IMR-90 (cell line): Measurements from ENCODE around the gene TECTB. TPM values are rescaled to one million over a fixed set of nuclear protein-coding genes. Genes with fewer than 3 reads are reported as not detected.

Experiments
- ATAC-seq: fragments of 200-7000 bp; cut with Tn5 transposase; 2 replicates; pipeline ENCODE4 v1.9.1; 2020; ENCODE audit warnings: low read depth, mild to moderate bottlenecking, moderate library complexity
- BruUV-seq: library from RNA; stranded (reverse); fragments of 400-500 nt; replicated peaks from 2 replicates; lab custom pipeline; 2021; lab: Mats Ljungman, UMichigan
- CTCF ChIA-PET: fragments of 300-600 bp; formaldehyde crosslinking; extraction: SDS; loops from one replicate; lab custom pipeline; 2021; ENCODE audit warnings: antibody characterized with exemption; lab: Yijun Ruan, JAX
- POLR2A ChIA-PET: fragments of 300-600 bp; sonication (Branson Sonifier 250); formaldehyde crosslinking; loops from one replicate; lab custom pipeline; 2022; ENCODE audit warnings: antibody characterized with exemption; ENCODE audit not compliant: unreplicated experiment; lab: Charles Lee
- DNase-seq: peaks from one replicate; pipeline ENCODE4 v3.0.0; 2013
- H2AFZ ChIP-seq: replicated peaks from 2 replicates; pipeline ENCODE3; 2013; ENCODE audit warnings: low read length, mild to moderate bottlenecking; ENCODE audit not compliant: poor library complexity
- H2AK5ac ChIP-seq: 2 replicates; pipeline ENCODE4 v1.6.1; 2013; ENCODE audit warnings: low read depth, low read length, inconsistent platforms
- H2AK9ac ChIP-seq: replicated peaks from 2 replicates; pipeline ENCODE3; 2013; ENCODE audit warnings: mild to moderate bottlenecking, low read depth, low read length, moderate library complexity; ENCODE audit not compliant: poor library complexity
- H2BK120ac ChIP-seq: 2 replicates; pipeline ENCODE4 v1.6.1; 2013; ENCODE audit warnings: low read depth, low read length, inconsistent platforms
- H2BK15ac ChIP-seq: 3 replicates; pipeline ENCODE4 v1.6.1; 2013; ENCODE audit warnings: low read depth, low read length, inconsistent platforms
- H2BK20ac ChIP-seq: 2 replicates; pipeline ENCODE4 v1.6.1; 2013; ENCODE audit warnings: low read depth, mild to moderate bottlenecking, inconsistent platforms, low read length, moderate library complexity
- H2BK5ac ChIP-seq: 2 replicates; pipeline ENCODE4 v1.6.1; 2013; ENCODE audit warnings: mild to moderate bottlenecking, low read depth, low read length, inconsistent platforms; ENCODE audit not compliant: poor library complexity, severe bottlenecking
- H3K14ac ChIP-seq: replicated peaks from 2 replicates; pipeline ENCODE4 v1.6.1; 2013; ENCODE audit warnings: low read depth, low read length, inconsistent platforms
- H3K18ac ChIP-seq: 2 replicates; pipeline ENCODE4 v1.6.1; 2013; ENCODE audit warnings: low read depth, low read length, control low read depth
- H3K23ac ChIP-seq: 2 replicates; pipeline ENCODE4 v1.6.1; 2013; ENCODE audit warnings: low read depth, low read length, inconsistent platforms
- H3K27ac ChIP-seq: 2 replicates; pipeline ENCODE4 v1.5.1; 2013; ENCODE audit warnings: mild to moderate bottlenecking, control low read depth, low read length; ENCODE audit not compliant: insufficient read depth
- H3K27me3 ChIP-seq: 2 replicates; pipeline ENCODE4 v1.6.1; 2013; ENCODE audit warnings: low read length; ENCODE audit not compliant: control insufficient read depth, insufficient read depth
- H3K36me3 ChIP-seq: 2 replicates; pipeline ENCODE4 v1.6.1; 2013; ENCODE audit warnings: low read length, mixed read lengths; ENCODE audit not compliant: control insufficient read depth, insufficient read depth
- H3K4ac ChIP-seq: 2 replicates; pipeline ENCODE4 v1.6.1; 2013; ENCODE audit warnings: low read depth, low read length, inconsistent platforms
- H3K4me1 ChIP-seq: 2 replicates; pipeline ENCODE4 v1.6.1; 2013; ENCODE audit warnings: low read length, mixed read lengths; ENCODE audit not compliant: control insufficient read depth, insufficient read depth
- H3K4me2 ChIP-seq: 2 replicates; pipeline ENCODE4 v1.6.1; 2013; ENCODE audit warnings: low read depth, mild to moderate bottlenecking, control low read depth, low read length, moderate library complexity
- H3K4me3 ChIP-seq: 2 replicates; pipeline ENCODE4 v1.5.1; 2013; ENCODE audit warnings: low read depth, mild to moderate bottlenecking, control low read depth, low read length, moderate library complexity; ENCODE audit not compliant: insufficient read depth
- H3K56ac ChIP-seq: 2 replicates; pipeline ENCODE4 v1.6.1; 2013; ENCODE audit warnings: low read length, inconsistent platforms; ENCODE audit not compliant: insufficient read depth; ENCODE audit errors: extremely low read depth
- H3K79me1 ChIP-seq, 2 experiments: 2 replicates each; pipeline ENCODE4 v1.6.1; 2013; ENCODE audit warnings: low read length in 2 of 2, inconsistent platforms in 1 of 2, low read depth in 1 of 2
- H3K9ac ChIP-seq: 2 replicates; pipeline ENCODE4 v1.6.1; 2013; ENCODE audit warnings: low read depth, low read length, control low read depth
- H3K9me1 ChIP-seq: 2 replicates; pipeline ENCODE4 v1.6.1; 2013; ENCODE audit warnings: low read length, inconsistent platforms; ENCODE audit not compliant: insufficient read depth
- H3K9me3 ChIP-seq: 2 replicates; pipeline ENCODE4 v1.6.1; 2013; ENCODE audit warnings: low read length; ENCODE audit not compliant: control insufficient read depth, insufficient read depth
- H4K20me1 ChIP-seq: 2 replicates; pipeline ENCODE4 v1.6.1; 2013; ENCODE audit warnings: low read length, inconsistent platforms; ENCODE audit not compliant: insufficient read depth
- H4K5ac ChIP-seq: 2 replicates; pipeline ENCODE4 v1.6.1; 2013; ENCODE audit warnings: mild to moderate bottlenecking, low read depth, low read length, control low read depth
- H4K8ac ChIP-seq, 2 experiments: 2 replicates each; pipeline ENCODE4 v1.6.1; 2013; ENCODE audit warnings: low read depth in 2 of 2, low read length in 2 of 2, control low read depth in 1 of 2, inconsistent platforms in 1 of 2
- H4K91ac ChIP-seq: 2 replicates; pipeline ENCODE4 v1.6.1; 2013; ENCODE audit warnings: low read depth, low read length, inconsistent platforms; ENCODE audit not compliant: insufficient read depth
- BHLHE40 ChIP-seq: fragments of 150-350 bp; IDR thresholded peaks from 2 replicates; pipeline ENCODE4 v1.6.1; 2016; ENCODE audit warnings: mild to moderate bottlenecking, low read depth, low read length
- CEBPB ChIP-seq: IDR thresholded peaks from 2 replicates; pipeline ENCODE4 v1.6.1; 2012; ENCODE audit warnings: low read depth, low read length, improper control_type of control experiment
- CHD1 ChIP-seq: IDR thresholded peaks from 2 replicates; pipeline ENCODE4 v1.6.1; 2012; ENCODE audit warnings: low read depth, low read length, improper control_type of control experiment
- FOS ChIP-seq: fragments of 150-350 bp; IDR thresholded peaks from 2 replicates; pipeline ENCODE4 v1.6.1; 2016; ENCODE audit warnings: low read depth, low read length
- MAFK ChIP-seq: IDR thresholded peaks from 2 replicates; pipeline ENCODE4 v1.6.1; 2012; ENCODE audit warnings: low read depth, low read length, improper control_type of control experiment
- MAZ ChIP-seq: IDR thresholded peaks from 2 replicates; pipeline ENCODE4 v1.6.1; 2012; ENCODE audit warnings: low read depth, mild to moderate bottlenecking, low read length, improper control_type of control experiment, moderate library complexity, borderline replicate concordance
- MXI1 ChIP-seq: IDR thresholded peaks from 2 replicates; pipeline ENCODE4 v1.6.1; 2012; ENCODE audit warnings: low read depth, mild to moderate bottlenecking, low read length, moderate library complexity, borderline replicate concordance
- NFE2L2 ChIP-seq: fragments of 150-350 bp; IDR thresholded peaks from 2 replicates; pipeline ENCODE4 v1.6.1; 2016; ENCODE audit warnings: low read depth, mild to moderate bottlenecking, low read length
- POLR2A ChIP-seq: IDR thresholded peaks from 2 replicates; pipeline ENCODE4 v1.6.1; 2012; ENCODE audit warnings: mild to moderate bottlenecking, low read depth, low read length
- RAD21 ChIP-seq: IDR thresholded peaks from 2 replicates; pipeline ENCODE4 v1.6.1; 2012; ENCODE audit warnings: low read length, improper control_type of control experiment
- RCOR1 ChIP-seq: IDR thresholded peaks from 2 replicates; pipeline ENCODE4 v1.6.1; 2012; ENCODE audit warnings: mild to moderate bottlenecking, low read length, improper control_type of control experiment; ENCODE audit not compliant: insufficient replicate concordance
- RFX5 ChIP-seq: IDR thresholded peaks from 2 replicates; pipeline ENCODE4 v1.8.0; 2012; ENCODE audit warnings: low read depth, mild to moderate bottlenecking, low read length, moderate library complexity
- SMC3 ChIP-seq: fragments of 150-350 bp; IDR thresholded peaks from 2 replicates; pipeline ENCODE4 v1.6.1; 2016; ENCODE audit warnings: low read depth, mild to moderate bottlenecking, antibody characterized with exemption, low read length, moderate library complexity
- WGBS, 2 experiments: methylation state at CpG; one replicate each; pipeline versions ENCODE4 v1.1.5 to v1.1.7; 2013; ENCODE audit warnings: missing lambda C conversion rate in 2 of 2; ENCODE audit not compliant: insufficient read length in 1 of 2; ENCODE audit errors: extremely low coverage in 2 of 2; 5-methylcytosine and 5-hydroxymethylcytosine counted together
- dilution Hi-C: fragments of 300-500 bp; cut with HindIII; formaldehyde crosslinking; loops from one replicate; pipeline ENCODE4 v1.14.3; 2018; ENCODE audit warnings: low sequenced_read_pairs; ENCODE audit not compliant: unreplicated experiment
- in situ Hi-C: fragments of 300-500 bp; cut with MboI; formaldehyde crosslinking; loops from 3 replicates; pipeline ENCODE4 v1.14.3; 2019; ENCODE audit warnings: low sequenced_read_pairs, inconsistent platforms, mixed read lengths
- intact Hi-C: fragments of 100-400 bp; cut with micrococcal nuclease; formaldehyde crosslinking; loops from 2 replicates; pipeline ENCODE4 v1.10.0; 2022
- polyA plus RNA-seq, 3 experiments: library from polyadenylated mRNA; depleted of rRNA; stranded (reverse); fragments of >200 nt; gene quantifications; 2 replicates each; pipeline ENCODE4 v1.2.3, GENCODE V29; 2012; ENCODE audit warnings: low replicate concordance in 1 of 3
- total RNA-seq: library from RNA; depleted of rRNA; stranded (reverse); fragments of >200 nt; gene quantifications from 2 replicates; pipeline ENCODE4 v1.2.3, GENCODE V29; 2012
- TF ChIP-seq, protein P1 (sequence below): conservative IDR thresholded peaks from 2 replicates; pipeline ENCODE4 v1.5.1; 2012; ENCODE audit warnings: mild to moderate bottlenecking, low read depth, low read length, improper control_type of control experiment
- TF ChIP-seq, protein P2 (sequence below): fragments of 150-350 bp; IDR thresholded peaks from 2 replicates; pipeline ENCODE4 v1.6.1; 2016; ENCODE audit warnings: low read depth, mild to moderate bottlenecking, low read length, moderate library complexity, borderline replicate concordance
- TF ChIP-seq, protein P3 (sequence below): fragments of 150-350 bp; IDR thresholded peaks from 2 replicates; pipeline ENCODE4 v1.6.1; 2017; ENCODE audit warnings: mild to moderate bottlenecking, antibody characterized with exemption, low read length, low read depth

The TECTB gene
- total and polyA plus RNA-seq, 2 of the 4 experiments (the other 2 are of a cell fraction): not detected

DNA sequence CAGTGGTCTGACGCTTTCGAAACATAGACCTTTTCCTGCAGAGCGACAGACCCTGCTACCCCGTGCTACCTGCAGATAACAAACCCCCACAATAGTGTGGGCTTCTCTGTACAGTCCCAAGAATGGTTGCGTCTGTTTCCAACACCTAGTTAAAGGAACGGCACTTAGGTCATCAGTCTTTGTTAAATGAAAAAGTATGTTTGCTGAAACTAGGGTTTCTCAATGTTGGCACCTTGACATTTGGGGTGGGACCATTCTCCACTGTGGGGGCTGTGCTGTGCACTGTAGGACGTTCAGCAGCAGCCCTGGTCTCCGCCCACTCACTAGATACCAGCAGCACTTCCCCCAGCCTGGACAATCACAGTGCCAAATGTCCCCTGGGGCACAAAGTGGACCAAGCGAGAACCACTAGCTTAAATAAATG lies 13.7 kb downstream of the TECTB start:
- intact Hi-C loops: no loop called here
- 50% methylated on average over 2 of the region's 9 CpGs; no CpG with 5 or more reads in 1 of the 2 experiments for WGBS, 2 experiments
- in situ Hi-C loops: no loop called here
- Histone ChIP-seq H4K5ac (no peak overlapping the region; the same call in 1 of the 2 replicates), H3K9me1 (no peaks in the 10 kb centered on the region; the same call in 1 of the 2 replicates), H3K36me3 (no peaks in the 10 kb centered on the region), H2AFZ (no peak overlapping the region), H4K8ac (no peak overlapping the region), H2BK5ac (no peak overlapping the region), H3K14ac (no peak overlapping the region; the same call in 1 of the 2 replicates), H3K4me2 (no peak overlapping the region), H3K4me3 (no peak overlapping the region), H3K27me3 (no peaks in the 10 kb centered on the region), H3K79me1 (no peaks in the 10 kb centered on the region), H2AK9ac (no peak overlapping the region), H2BK120ac (peak overlapping the region; percentile 22; the same call in 1 of the 2 replicates), H4K91ac (no peak overlapping the region; the same call in 1 of the 2 replicates), H2BK20ac (no peak overlapping the region), H2AK5ac (peak overlapping the region; percentile 21; the same call in 1 of the 2 replicates), H3K23ac (no peak overlapping the region), H3K56ac (no peak overlapping the region), H3K27ac (no peak overlapping the region), H3K9me3 (no peaks in the 10 kb centered on the region), H3K4me1 (peaks cover 10% of the 10 kb centered on the region), H3K4ac (no peak overlapping the region), H2BK15ac (no peak overlapping the region; the same call in 2 of the 3 replicates), H3K9ac (no peak overlapping the region), H4K20me1 (no peaks in the 10 kb centered on the region), H3K18ac (peak overlapping the region; percentile 2)
- ChIA-PET CTCF (no interaction called here), POLR2A (no interaction called here)
- ATAC-seq: no peak
- BruUV-seq: no TSS peak
- dilution Hi-C loops: no loop called here
- no peak for DNase-seq
- TF ChIP-seq, protein P1, sequence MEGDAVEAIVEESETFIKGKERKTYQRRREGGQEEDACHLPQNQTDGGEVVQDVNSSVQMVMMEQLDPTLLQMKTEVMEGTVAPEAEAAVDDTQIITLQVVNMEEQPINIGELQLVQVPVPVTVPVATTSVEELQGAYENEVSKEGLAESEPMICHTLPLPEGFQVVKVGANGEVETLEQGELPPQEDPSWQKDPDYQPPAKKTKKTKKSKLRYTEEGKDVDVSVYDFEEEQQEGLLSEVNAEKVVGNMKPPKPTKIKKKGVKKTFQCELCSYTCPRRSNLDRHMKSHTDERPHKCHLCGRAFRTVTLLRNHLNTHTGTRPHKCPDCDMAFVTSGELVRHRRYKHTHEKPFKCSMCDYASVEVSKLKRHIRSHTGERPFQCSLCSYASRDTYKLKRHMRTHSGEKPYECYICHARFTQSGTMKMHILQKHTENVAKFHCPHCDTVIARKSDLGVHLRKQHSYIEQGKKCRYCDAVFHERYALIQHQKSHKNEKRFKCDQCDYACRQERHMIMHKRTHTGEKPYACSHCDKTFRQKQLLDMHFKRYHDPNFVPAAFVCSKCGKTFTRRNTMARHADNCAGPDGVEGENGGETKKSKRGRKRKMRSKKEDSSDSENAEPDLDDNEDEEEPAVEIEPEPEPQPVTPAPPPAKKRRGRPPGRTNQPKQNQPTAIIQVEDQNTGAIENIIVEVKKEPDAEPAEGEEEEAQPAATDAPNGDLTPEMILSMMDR: no peak
- no peak for TF ChIP-seq BHLHE40
- no peak for TF ChIP-seq SMC3
- no peak for TF ChIP-seq NFE2L2
- no peak for TF ChIP-seq RCOR1
- no peak for TF ChIP-seq MAZ
- no peak for TF ChIP-seq RAD21
- TF ChIP-seq MAFK: no peak
- no peak for TF ChIP-seq CEBPB
- TF ChIP-seq, protein P2, sequence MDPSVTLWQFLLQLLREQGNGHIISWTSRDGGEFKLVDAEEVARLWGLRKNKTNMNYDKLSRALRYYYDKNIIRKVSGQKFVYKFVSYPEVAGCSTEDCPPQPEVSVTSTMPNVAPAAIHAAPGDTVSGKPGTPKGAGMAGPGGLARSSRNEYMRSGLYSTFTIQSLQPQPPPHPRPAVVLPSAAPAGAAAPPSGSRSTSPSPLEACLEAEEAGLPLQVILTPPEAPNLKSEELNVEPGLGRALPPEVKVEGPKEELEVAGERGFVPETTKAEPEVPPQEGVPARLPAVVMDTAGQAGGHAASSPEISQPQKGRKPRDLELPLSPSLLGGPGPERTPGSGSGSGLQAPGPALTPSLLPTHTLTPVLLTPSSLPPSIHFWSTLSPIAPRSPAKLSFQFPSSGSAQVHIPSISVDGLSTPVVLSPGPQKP: no peak
- TF ChIP-seq FOS: no peak
- TF ChIP-seq RFX5: no peak
- TF ChIP-seq, protein P3, sequence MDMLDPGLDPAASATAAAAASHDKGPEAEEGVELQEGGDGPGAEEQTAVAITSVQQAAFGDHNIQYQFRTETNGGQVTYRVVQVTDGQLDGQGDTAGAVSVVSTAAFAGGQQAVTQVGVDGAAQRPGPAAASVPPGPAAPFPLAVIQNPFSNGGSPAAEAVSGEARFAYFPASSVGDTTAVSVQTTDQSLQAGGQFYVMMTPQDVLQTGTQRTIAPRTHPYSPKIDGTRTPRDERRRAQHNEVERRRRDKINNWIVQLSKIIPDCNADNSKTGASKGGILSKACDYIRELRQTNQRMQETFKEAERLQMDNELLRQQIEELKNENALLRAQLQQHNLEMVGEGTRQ: no peak
- TF ChIP-seq POLR2A: no peak
- TF ChIP-seq CHD1: no peak
- no peak for TF ChIP-seq MXI1
